Measurements from ENCODE around the gene HPSE2. TPM values are rescaled to one million over a fixed set of nuclear protein-coding genes. Genes with fewer than 3 reads are reported as not detected.
"Not testable (repeated sequence)": the region's sequence is repeated elsewhere in the genome, so short reads cannot be mapped to it uniquely, and the experiment has no call there.

The HPSE2 gene
- total and polyA plus RNA-seq, 5 experiments from 2014 or later: 0.07 TPM; not detected in 4

DNA sequence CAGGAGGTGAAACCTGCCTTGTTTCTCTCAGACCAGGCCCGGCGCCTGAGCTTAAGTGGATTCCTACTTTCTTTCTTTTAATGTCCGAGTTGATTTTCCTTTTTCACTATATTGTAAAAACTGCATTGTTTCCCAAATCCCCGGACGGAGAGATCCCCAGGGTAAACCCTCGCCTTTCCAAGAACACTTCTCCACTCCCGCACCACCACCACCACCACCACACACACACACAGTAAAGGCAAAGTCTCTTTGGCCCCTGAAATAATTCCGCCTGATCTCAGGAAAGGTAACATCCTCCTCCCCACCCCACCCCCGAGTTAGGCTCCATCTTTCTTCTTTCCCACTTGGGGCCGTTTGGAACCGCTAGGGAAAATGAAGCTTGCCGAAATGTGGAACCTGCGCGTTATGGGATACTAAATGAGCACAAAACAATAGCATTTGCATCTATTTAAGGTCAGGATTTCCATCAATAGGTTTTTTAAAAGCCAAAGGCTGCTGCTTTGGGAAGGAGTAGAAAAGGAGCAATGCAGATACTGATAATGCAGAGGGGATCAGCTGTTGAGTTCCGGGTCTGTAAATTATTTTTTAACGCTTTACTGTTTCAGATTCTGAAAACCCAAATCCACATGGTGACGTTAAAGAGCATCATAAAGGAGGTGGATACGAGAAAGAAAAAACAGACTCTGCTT, 2.5 kb downstream of the HPSE2 start:
- H3K36me3 Mint-ChIP-seq: no peaks in the 10 kb centered on the region
- DNase-seq: no peak
- peaks cover 9 to 44% (median 37%) of the 10 kb centered on the region in 4 donors for H3K4me1 Mint-ChIP-seq
- no peak overlapping the region for H3K27ac Mint-ChIP-seq
- peaks cover 28 to 92% (median 70%) of the 10 kb centered on the region in 5 donors for H3K27me3 Mint-ChIP-seq
- H3K4me3 Mint-ChIP-seq: peak overlapping the region in 8 of 10 donors; percentile 10 to 61 (median 52)
- no peak for ATAC-seq
- POLR2A ChIA-PET: no interaction called here
- H3K9me3 Mint-ChIP-seq: no peaks in the 10 kb centered on the region

DNA sequence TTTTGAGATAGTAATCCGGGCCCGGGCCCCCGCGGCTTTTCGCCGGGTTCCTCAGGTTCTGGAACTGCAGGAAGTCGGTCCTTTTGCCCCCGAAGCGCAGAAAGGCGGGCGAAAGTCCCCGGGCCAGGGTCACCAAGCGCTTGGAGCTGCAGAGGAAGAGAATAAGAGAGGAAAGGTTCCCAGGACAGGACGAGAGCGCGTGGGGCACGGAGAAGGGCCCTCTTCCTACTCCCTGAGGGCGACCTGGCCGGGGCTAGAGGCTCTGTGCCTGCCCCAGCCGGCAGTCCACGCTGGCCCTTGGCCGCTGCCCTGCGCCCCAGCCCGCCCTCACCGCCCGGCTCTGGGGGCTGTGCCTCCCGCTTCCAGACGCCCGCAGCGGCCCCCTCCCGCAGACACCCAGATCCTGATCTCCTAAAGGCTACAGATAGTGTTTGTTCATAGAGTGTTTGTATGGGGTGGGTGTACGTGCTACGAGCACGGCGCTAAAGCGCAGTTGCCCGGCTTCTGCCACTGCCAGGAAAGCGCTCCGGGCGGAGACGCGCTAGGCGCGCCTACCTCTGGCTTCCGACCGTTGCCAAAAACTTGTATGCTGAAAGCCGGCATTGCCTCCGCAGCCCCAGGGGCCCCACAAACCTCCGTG, 3.2 kb downstream of the HPSE2 start:
- Mint-ChIP-seq H3K4me3 (peak overlapping the region in 2 of 10 donors; percentile 11 to 52), H3K27ac (no peak overlapping the region), H3K9me3 (no peaks in the 10 kb centered on the region), H3K4me1 (peaks cover 9 to 44% (median 37%) of the 10 kb centered on the region in 4 donors), H3K36me3 (no peaks in the 10 kb centered on the region), H3K27me3 (peaks cover 31 to 95% (median 67%) of the 10 kb centered on the region in 5 donors)
- DNase-seq (no peak), ATAC-seq (no peak)
- POLR2A ChIA-PET: no interaction called here

DNA sequence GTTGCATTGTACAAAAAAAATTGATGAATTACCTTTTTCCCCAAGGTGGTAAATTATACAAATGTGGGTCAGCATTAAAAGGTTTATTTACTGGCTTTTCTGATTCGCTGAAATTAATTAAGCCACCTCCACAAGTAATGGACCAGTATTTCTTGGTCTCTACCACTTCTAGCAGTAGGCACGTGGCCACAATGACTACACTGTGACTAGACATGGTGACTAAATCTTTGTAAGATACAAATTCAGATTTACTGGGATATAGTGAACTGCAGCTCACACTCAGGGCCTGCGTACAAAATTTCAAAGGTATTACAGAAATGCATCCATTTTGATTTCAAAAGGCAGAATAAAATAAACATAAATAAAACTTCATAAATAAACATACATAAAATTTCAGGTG, 10.9 kb downstream of the HPSE2 start:
- Mint-ChIP-seq H3K9me3 (no peaks in the 10 kb centered on the region), H3K27me3 (peaks cover 12 to 52% (median 26%) of the 10 kb centered on the region in 5 donors), H3K36me3 (no peaks in the 10 kb centered on the region), H3K27ac (no peak overlapping the region), H3K4me1 (no peaks in the 10 kb centered on the region), H3K4me3 (no peak overlapping the region)
- POLR2A ChIA-PET: no interaction called here
- DNase-seq (no peak), ATAC-seq (no peak)

DNA sequence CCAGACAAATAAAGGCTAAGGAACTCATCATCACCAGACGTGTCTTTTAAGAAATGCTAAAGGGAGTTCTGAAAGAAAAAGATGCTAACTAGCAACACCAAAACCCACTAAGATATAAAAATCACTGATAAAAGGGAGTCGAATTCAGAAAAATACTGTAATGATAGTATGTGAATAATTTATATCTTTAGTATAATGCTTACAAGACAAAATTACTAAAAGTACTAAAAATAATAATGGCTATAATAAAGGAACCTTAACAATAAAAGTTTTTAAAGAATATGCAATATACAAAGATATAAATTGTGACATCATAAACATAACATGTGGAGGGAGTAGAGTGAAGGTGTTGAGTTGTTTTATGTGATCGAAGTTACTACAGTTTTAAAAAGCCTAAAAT, 28.3 kb downstream of the HPSE2 start:
- Mint-ChIP-seq H3K4me3 (no peak overlapping the region), H3K36me3 (peaks cover 0 to 17% (median 0%) of the 10 kb centered on the region in 3 donors), H3K4me1 (no peaks in the 10 kb centered on the region), H3K27ac (no peak overlapping the region), H3K27me3 (peaks cover 5 to 13% (median 9%) of the 10 kb centered on the region in 5 donors), H3K9me3 (peaks cover 0 to 23% (median 6%) of the 10 kb centered on the region in 9 donors)
- no peak for DNase-seq
- no peak for ATAC-seq
- POLR2A ChIA-PET: no interaction called here

DNA sequence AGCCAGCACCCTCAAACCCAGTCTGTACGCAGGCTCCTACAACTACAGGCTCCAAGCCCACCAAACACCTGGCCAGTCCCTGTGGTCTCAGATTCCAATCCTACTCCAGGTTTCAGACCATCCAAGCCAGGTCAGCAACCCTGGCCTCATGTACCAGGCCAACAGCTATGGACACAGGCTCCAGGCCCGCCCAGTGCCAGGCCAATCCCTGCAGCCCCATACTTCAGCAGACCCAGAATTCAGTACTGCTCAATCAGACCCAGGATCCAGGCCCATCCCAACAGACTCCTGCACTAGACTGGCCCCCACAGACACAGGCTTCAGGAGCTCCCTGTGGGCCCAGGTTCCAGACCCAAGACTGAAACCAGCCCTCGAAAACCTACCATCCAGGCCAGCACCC, 32.3 kb downstream of the HPSE2 start:
- ATAC-seq (no peak), DNase-seq (no peak)
- H3K4me1 Mint-ChIP-seq: no peaks in the 10 kb centered on the region
- H3K9me3 Mint-ChIP-seq: peaks cover 0 to 16% (median 6%) of the 10 kb centered on the region in 9 donors
- H3K27ac Mint-ChIP-seq: no peak overlapping the region
- peaks cover 5 to 13% (median 9%) of the 10 kb centered on the region in 5 donors for H3K27me3 Mint-ChIP-seq
- H3K4me3 Mint-ChIP-seq: no peak overlapping the region
- peaks cover 0 to 12% (median 0%) of the 10 kb centered on the region in 3 donors for H3K36me3 Mint-ChIP-seq
- POLR2A ChIA-PET: no interaction called here

DNA sequence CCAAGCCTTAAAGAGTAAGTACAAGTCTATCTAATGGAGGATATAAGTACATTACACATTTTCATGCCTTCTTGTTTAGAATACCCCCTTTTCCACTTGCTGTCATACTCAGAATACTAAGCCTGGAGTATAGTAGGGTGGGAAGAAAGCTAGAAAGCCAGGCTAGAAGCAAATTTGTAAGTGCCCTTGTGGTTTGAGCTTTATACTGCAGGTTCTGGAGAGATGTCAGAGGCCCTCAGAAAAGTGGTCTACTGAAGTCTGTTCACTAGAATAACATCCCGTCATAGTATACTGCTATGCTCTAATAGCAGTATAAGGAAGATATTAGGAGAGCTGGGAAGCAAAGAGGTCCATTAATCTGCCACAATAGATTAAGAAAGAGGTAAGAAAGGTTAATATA, 62.7 kb downstream of the HPSE2 start:
- ATAC-seq: no peak
- Mint-ChIP-seq H3K4me3 (no peak overlapping the region), H3K36me3 (peaks cover 0 to 3% (median 0%) of the 10 kb centered on the region in 3 donors), H3K27me3 (peaks cover 5 to 41% (median 11%) of the 10 kb centered on the region in 5 donors), H3K9me3 (peaks cover 0 to 4% (median 0%) of the 10 kb centered on the region in 9 donors), H3K27ac (no peak overlapping the region), H3K4me1 (no peaks in the 10 kb centered on the region)
- POLR2A ChIA-PET: no interaction called here
- no peak for DNase-seq

DNA sequence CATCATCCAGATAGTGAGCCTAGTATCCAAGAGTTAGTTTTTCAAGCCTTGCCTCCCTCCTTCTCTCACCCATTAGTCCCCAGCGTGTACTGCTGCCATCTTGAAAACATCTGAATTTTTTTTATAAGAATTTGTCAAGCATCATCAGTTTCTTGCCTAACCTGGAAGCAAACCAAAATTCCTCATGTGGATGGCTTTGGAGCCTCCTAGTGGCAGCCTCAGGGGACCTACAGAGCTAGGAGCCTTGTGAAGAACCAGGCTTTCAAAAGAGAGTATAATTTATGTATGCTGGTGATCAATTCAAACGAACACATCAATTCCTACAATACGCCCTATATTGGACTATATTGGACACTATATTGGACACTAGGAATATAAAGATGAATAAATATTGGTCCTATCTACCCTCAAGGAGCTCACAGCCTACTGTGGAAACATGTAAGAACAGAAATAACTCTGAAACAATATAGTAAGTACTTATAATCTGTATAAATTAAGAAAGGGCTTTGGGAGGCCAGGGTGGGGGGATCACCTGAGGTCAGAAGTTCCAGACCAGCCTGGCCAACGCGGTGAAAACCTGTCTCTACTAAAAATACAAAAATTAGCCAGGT, 63.4 kb downstream of the HPSE2 start:
- ATAC-seq: no peak
- H3K4me3 Mint-ChIP-seq: no peak overlapping the region
- H3K27ac Mint-ChIP-seq: peak overlapping the region in 1 of 10 donors; percentile 20
- H3K4me1 Mint-ChIP-seq: no peaks in the 10 kb centered on the region
- peaks cover 7 to 41% (median 11%) of the 10 kb centered on the region in 5 donors for H3K27me3 Mint-ChIP-seq
- peaks cover 0 to 3% (median 0%) of the 10 kb centered on the region in 3 donors for H3K36me3 Mint-ChIP-seq
- peaks cover 0 to 2% (median 0%) of the 10 kb centered on the region in 9 donors for H3K9me3 Mint-ChIP-seq
- POLR2A ChIA-PET: no interaction called here
- DNase-seq: no peak

DNA sequence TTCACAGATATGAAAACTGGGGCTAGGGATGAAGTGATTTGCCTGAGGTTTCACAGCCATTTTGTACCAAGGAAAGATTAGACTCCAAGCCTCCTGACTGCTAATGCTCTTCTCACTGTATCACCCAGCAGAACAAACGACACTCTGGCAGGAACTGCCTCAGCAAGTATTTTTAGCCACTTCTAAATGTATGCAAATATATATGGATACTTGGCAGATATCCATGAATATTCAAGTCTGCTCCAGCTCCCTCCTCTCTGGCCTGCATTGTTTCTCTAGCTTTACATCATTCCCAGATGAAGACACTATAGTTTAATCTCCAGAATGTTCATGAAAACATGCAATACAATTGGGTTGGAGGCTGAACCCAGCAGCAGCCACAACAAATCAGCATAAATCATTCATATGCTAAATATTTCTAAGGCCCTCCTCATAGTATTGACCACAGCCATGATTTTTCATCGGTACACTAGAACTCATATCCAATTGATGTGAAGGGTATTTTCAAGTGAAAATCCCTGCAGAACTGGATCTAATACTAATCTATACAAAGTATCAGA, 65.5 kb downstream of the HPSE2 start:
- ATAC-seq (no peak), DNase-seq (no peak)
- no peak overlapping the region for H3K4me3 Mint-ChIP-seq
- POLR2A ChIA-PET: no interaction called here
- no peak overlapping the region for H3K27ac Mint-ChIP-seq
- H3K36me3 Mint-ChIP-seq: peaks cover 0 to 3% (median 0%) of the 10 kb centered on the region in 3 donors
- H3K4me1 Mint-ChIP-seq: no peaks in the 10 kb centered on the region
- peaks cover 2 to 26% (median 10%) of the 10 kb centered on the region in 5 donors for H3K27me3 Mint-ChIP-seq
- H3K9me3 Mint-ChIP-seq: peaks cover 0 to 2% (median 0%) of the 10 kb centered on the region in 9 donors

DNA sequence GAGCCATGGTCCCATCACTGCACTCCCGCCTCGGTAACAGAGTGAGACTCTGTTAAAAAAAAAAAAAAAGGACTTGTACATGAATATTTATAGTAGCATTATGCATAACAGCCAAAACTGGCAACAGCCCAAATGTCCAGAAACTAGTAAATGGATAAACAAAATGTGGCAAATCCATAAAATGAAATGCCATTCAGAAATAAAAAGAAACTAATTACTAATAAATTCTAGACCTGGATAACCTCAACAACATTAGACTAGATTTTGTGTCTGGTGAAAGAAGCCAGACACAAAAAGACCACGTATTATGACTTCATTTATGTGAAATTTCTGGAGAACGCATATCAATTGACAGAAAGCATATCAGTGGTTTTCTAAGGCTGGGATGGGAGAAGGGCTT, 74.5 kb downstream of the HPSE2 start:
- H3K9me3 Mint-ChIP-seq: peaks cover 0 to 2% (median 0%) of the 10 kb centered on the region in 9 donors
- ATAC-seq (no peak), DNase-seq (no peak)
- no peak overlapping the region for H3K4me3 Mint-ChIP-seq
- POLR2A ChIA-PET: no interaction called here
- no peaks in the 10 kb centered on the region for H3K4me1 Mint-ChIP-seq
- peaks cover 0 to 1% (median 0%) of the 10 kb centered on the region in 5 donors for H3K27me3 Mint-ChIP-seq
- H3K36me3 Mint-ChIP-seq: no peaks in the 10 kb centered on the region
- H3K27ac Mint-ChIP-seq: no peak overlapping the region

DNA sequence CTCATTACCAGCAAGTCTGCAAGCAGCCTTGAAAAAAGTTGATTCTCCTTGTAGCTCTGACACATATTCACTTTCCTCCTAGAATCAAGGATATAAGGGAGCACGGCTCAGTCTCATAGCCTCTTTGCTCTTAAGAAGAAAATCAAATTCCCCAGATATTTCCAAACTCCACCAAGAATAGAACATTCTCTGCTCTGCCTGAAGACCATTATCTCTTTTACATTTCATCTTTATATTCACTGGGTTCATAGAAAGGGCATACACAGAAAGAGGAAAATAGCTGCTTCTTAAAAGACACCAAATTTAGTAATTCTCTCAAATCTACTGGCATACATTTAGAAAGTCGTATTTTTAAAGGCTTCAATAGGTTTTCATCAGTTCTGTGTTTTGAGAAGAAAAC, 92.0 kb downstream of the HPSE2 start:
- Mint-ChIP-seq H3K4me1 (no peaks in the 10 kb centered on the region), H3K36me3 (no peaks in the 10 kb centered on the region), H3K9me3 (peaks cover 0 to 2% (median 0%) of the 10 kb centered on the region in 9 donors), H3K4me3 (no peak overlapping the region), H3K27me3 (no peaks in the 10 kb centered on the region), H3K27ac (no peak overlapping the region)
- POLR2A ChIA-PET: no interaction called here
- ATAC-seq (no peak), DNase-seq (no peak)

DNA sequence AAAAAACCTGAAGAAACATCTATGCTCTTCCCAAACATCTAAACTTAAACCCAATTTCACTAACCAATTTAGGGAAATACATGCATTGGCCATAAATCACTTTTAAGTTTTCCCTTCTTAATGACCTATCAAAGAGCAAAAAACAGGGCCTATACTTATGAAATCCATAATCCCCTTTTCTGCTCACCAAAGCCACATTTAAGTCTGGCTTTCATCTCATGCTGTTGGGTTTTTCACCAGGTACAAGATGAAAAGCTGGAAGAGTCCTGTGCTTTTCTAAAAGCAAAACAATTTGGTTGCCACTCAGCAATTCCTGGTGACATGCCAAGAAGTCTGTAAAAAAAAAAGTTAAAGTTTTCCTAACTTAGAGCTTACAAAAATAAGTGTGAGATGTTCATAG, 92.6 kb downstream of the HPSE2 start:
- H3K9me3 Mint-ChIP-seq: peaks cover 0 to 3% (median 0%) of the 10 kb centered on the region in 9 donors
- H3K4me1 Mint-ChIP-seq: no peaks in the 10 kb centered on the region
- ATAC-seq (no peak), DNase-seq (no peak)
- no peaks in the 10 kb centered on the region for H3K36me3 Mint-ChIP-seq
- no peak overlapping the region for H3K27ac Mint-ChIP-seq
- POLR2A ChIA-PET: no interaction called here
- no peak overlapping the region for H3K4me3 Mint-ChIP-seq
- no peaks in the 10 kb centered on the region for H3K27me3 Mint-ChIP-seq

DNA sequence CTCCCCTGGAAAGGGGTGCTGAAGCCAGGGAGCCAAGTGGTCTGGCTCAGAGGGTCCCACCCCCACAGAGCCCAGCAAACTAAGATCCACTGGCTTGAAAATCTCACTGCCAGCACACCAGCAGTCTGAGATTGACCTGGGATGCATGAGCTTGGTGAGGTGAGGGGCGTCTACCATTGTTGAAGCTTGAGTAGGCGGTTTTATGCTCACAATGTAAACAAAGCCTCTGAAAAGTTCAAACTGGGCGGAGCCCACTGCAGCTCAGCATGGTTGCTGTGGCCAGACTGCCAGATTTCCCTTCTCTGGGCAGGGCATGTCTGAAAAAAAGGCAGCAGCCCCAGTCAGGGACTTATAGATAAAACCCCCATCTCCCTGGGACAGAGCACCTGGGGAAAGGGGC, 102.8 kb downstream of the HPSE2 start:
- ATAC-seq, DNase-seq: not testable (repeated sequence)

DNA sequence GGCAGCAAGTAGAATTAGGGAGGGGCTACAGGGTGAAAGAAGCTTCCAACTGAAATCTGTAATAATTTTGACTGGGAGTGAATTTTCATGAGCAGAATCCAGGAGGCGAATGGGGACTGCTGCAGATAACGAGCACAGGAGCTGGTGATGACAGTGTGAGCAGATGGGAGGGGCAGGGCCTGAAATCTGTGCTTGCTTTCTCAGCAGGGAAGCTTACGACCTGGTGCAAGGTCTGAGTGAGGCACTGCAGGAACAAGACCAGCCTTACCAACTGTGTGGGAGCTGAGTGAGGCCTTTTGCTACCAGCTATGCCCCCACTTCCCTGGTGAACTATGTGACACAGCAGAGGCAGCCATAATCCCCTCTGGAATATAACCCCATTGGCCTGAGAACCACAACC, 109.8 kb downstream of the HPSE2 start:
- Mint-ChIP-seq H3K4me3 (no peak overlapping the region), H3K27ac (no peak overlapping the region), H3K4me1 (no peaks in the 10 kb centered on the region), H3K9me3 (peaks cover 3 to 24% (median 13%) of the 10 kb centered on the region in 9 donors), H3K27me3 (peaks cover 0 to 3% (median 1%) of the 10 kb centered on the region in 5 donors), H3K36me3 (peaks cover 0 to 9% (median 0%) of the 10 kb centered on the region in 3 donors)
- DNase-seq (no peak), ATAC-seq (no peak)
- POLR2A ChIA-PET: no interaction called here

More for the DNA sequence above, 102.8 kb downstream of the HPSE2 start:
- POLR2A ChIA-PET, H3K27me3 Mint-ChIP-seq, H3K4me1 Mint-ChIP-seq, H3K27ac Mint-ChIP-seq, H3K4me3 Mint-ChIP-seq, H3K36me3 Mint-ChIP-seq: not testable (repeated sequence)
- H3K9me3 Mint-ChIP-seq: peaks cover 0 to 33% (median 9%) of the 10 kb centered on the region in 9 donors
